Naive B cell (primary cell): Measurements from ENCODE around the gene MYO1F. TPM values are rescaled to one million over a fixed set of nuclear protein-coding genes. Genes with fewer than 3 reads are reported as not detected.

Experiments
- ATAC-seq, 2 donors: fragments of 150-1000 bp; cut with Tn5 transposase; 2 replicates each; pipeline ENCODE4 v1.10.0; 2021; ENCODE audit warnings: low read depth in 2 of 2, mild to moderate bottlenecking in 2 of 2, moderate library complexity in 2 of 2
- DNase-seq: peaks from one replicate; pipeline ENCODE4 v3.0.0; 2022
- H3K27ac Mint-ChIP-seq, 6 donors: one replicate each; pipeline ENCODE4 v1.8.0; 2020 to 2022; ENCODE audit warnings: mild to moderate bottlenecking in 6 of 6, mixed read lengths in 6 of 6, moderate library complexity in 5 of 6, inconsistent platforms in 2 of 6
- H3K27me3 Mint-ChIP-seq, 3 donors: one replicate each; pipeline ENCODE4 v1.8.0; 2021 to 2022; ENCODE audit warnings: mixed read lengths in 3 of 3, mild to moderate bottlenecking in 1 of 3
- H3K36me3 Mint-ChIP-seq, 2 donors: one replicate each; pipeline ENCODE4 v1.8.0; 2020 to 2022; ENCODE audit warnings: mixed read lengths in 2 of 2, inconsistent platforms in 1 of 2, mild to moderate bottlenecking in 1 of 2
- H3K4me1 Mint-ChIP-seq, 3 donors: one replicate each; pipeline ENCODE4 v1.8.0; 2020 to 2022; ENCODE audit warnings: mixed read lengths in 3 of 3, inconsistent platforms in 1 of 3, mild to moderate bottlenecking in 1 of 3, moderate library complexity in 1 of 3
- H3K4me3 Mint-ChIP-seq, 8 donors: one replicate each; pipeline ENCODE4 v1.8.0; 2020 to 2022; ENCODE audit warnings: mild to moderate bottlenecking in 8 of 8, mixed read lengths in 8 of 8, moderate library complexity in 8 of 8, inconsistent platforms in 2 of 8
- H3K9me3 Mint-ChIP-seq, 7 donors: one replicate each; pipeline ENCODE4 v1.8.0; 2020 to 2022; ENCODE audit warnings: mixed read lengths in 7 of 7, mild to moderate bottlenecking in 5 of 7, inconsistent platforms in 2 of 7, moderate library complexity in 1 of 7
- polyA plus RNA-seq, 6 donors: library from polyadenylated mRNA; unstranded; fragments of 300-500 nt; fragmentation: Illumina TruSeq; gene quantifications; one replicate each; pipeline ENCODE4 v1.2.3, GENCODE V29; 2021; ENCODE audit warnings: low read depth in 6 of 6

The MYO1F gene
- polyA plus RNA-seq, 6 donors from 2014 or later, result 7.2 to 24.4 (median 9.6) TPM

- H3K9me3 Mint-ChIP-seq, result no peaks in the 10 kb centered on the region
- DNase-seq (no peak), ATAC-seq (no peak)
- H3K4me1 Mint-ChIP-seq, result peaks cover 17 to 20% (median 19%) of the 10 kb centered on the region in 3 donors
- peaks cover 0 to 13% (median 8%) of the 10 kb centered on the region in 3 donors for H3K27me3 Mint-ChIP-seq
- no peaks in the 10 kb centered on the region for H3K36me3 Mint-ChIP-seq
- H3K27ac Mint-ChIP-seq, result peak overlapping the region in 1 of 6 donors; percentile 65
- peak overlapping the region; percentile 21 to 64 (median 40) for H3K4me3 Mint-ChIP-seq
These were observed 73.1 kb downstream of the MYO1F start for GRCh38 chr19:8504171-8504570.

- Mint-ChIP-seq H3K4me3 (peak overlapping the region in 2 of 8 donors; percentile 32 to 56), H3K27me3 (peaks cover 0 to 13% (median 8%) of the 10 kb centered on the region in 3 donors), H3K4me1 (peaks cover 17 to 19% (median 18%) of the 10 kb centered on the region in 3 donors), H3K36me3 (no peaks in the 10 kb centered on the region), H3K9me3 (no peaks in the 10 kb centered on the region), H3K27ac (peak overlapping the region in 1 of 6 donors; percentile 10)
- ATAC-seq, result no peak
- DNase-seq, result no peak
These were observed 73.7 kb downstream of the MYO1F start for GRCh38 chr19:8503510-8503909.

GRCh38 chr19:8501981-8502380 lies 75.3 kb downstream of the MYO1F start:
- peaks cover 0 to 13% (median 8%) of the 10 kb centered on the region in 3 donors for H3K27me3 Mint-ChIP-seq

GRCh38 chr19:8501516-8501915 lies 75.7 kb downstream of the MYO1F start:
- ATAC-seq, result no peak
- Mint-ChIP-seq H3K27me3 (peaks cover 0 to 13% (median 8%) of the 10 kb centered on the region in 3 donors), H3K27ac (peak overlapping the region in 1 of 6 donors; percentile 20), H3K4me3 (no peak overlapping the region), H3K4me1 (peaks cover 8 to 19% (median 15%) of the 10 kb centered on the region in 3 donors), H3K36me3 (no peaks in the 10 kb centered on the region), H3K9me3 (no peaks in the 10 kb centered on the region)
- no peak for DNase-seq

More at GRCh38 chr19:8501981-8502380, 75.3 kb downstream of the MYO1F start:
- no peak overlapping the region for H3K4me3 Mint-ChIP-seq
- no peak for DNase-seq
- H3K27ac Mint-ChIP-seq, result no peak overlapping the region
- peaks cover 8 to 19% (median 17%) of the 10 kb centered on the region in 3 donors for H3K4me1 Mint-ChIP-seq
- H3K9me3 Mint-ChIP-seq, result no peaks in the 10 kb centered on the region
- no peaks in the 10 kb centered on the region for H3K36me3 Mint-ChIP-seq
- no peak for ATAC-seq

- Mint-ChIP-seq H3K9me3 (no peaks in the 10 kb centered on the region), H3K27me3 (peaks cover 0 to 13% (median 8%) of the 10 kb centered on the region in 3 donors), H3K27ac (no peak overlapping the region), H3K36me3 (no peaks in the 10 kb centered on the region), H3K4me3 (no peak overlapping the region), H3K4me1 (peaks cover 3 to 9% (median 4%) of the 10 kb centered on the region in 3 donors)
- no peak for ATAC-seq
- DNase-seq, result no peak
These were observed 77.1 kb downstream of the MYO1F start for GRCh38 chr19:8500158-8500557.

- Mint-ChIP-seq H3K4me1 (peaks cover 0 to 9% (median 7%) of the 10 kb centered on the region in 3 donors), H3K9me3 (no peaks in the 10 kb centered on the region), H3K27ac (peak overlapping the region in 1 of 6 donors; percentile 44), H3K36me3 (no peaks in the 10 kb centered on the region), H3K4me3 (no peak overlapping the region), H3K27me3 (peaks cover 0 to 13% (median 6%) of the 10 kb centered on the region in 3 donors)
- ATAC-seq (no peak), DNase-seq (no peak)
These were observed 78.0 kb downstream of the MYO1F start for GRCh38 chr19:8499048-8499833.

GRCh38 chr19:8498295-8498694 lies 78.9 kb downstream of the MYO1F start:
- H3K27me3 Mint-ChIP-seq, result peaks cover 0 to 7% (median 0%) of the 10 kb centered on the region in 3 donors

GRCh38 chr19:8494158-8494557 lies 83.1 kb downstream of the MYO1F start:
- Mint-ChIP-seq H3K27ac (no peak overlapping the region), H3K4me3 (no peak overlapping the region)

More at GRCh38 chr19:8498295-8498694, 78.9 kb downstream of the MYO1F start:
- DNase-seq, result no peak
- Mint-ChIP-seq H3K36me3 (no peaks in the 10 kb centered on the region), H3K27ac (peak overlapping the region in 1 of 6 donors; percentile 47), H3K9me3 (no peaks in the 10 kb centered on the region), H3K4me1 (peaks cover 0 to 8% (median 7%) of the 10 kb centered on the region in 3 donors), H3K4me3 (no peak overlapping the region)
- ATAC-seq, result no peak

GRCh38 chr19:8491574-8491973 lies 85.7 kb downstream of the MYO1F start:
- H3K4me1 Mint-ChIP-seq, result peaks cover 18 to 29% (median 18%) of the 10 kb centered on the region in 3 donors
- DNase-seq (no peak), ATAC-seq (no peak)
- peaks cover 10 to 19% of the 10 kb centered on the region in 2 donors for H3K36me3 Mint-ChIP-seq
- H3K27ac Mint-ChIP-seq, result peak overlapping the region in 1 of 6 donors; percentile 44
- no peaks in the 10 kb centered on the region for H3K9me3 Mint-ChIP-seq
- no peak overlapping the region for H3K4me3 Mint-ChIP-seq
- H3K27me3 Mint-ChIP-seq, result no peaks in the 10 kb centered on the region

More at GRCh38 chr19:8494158-8494557, 83.1 kb downstream of the MYO1F start:
- no peaks in the 10 kb centered on the region for H3K36me3 Mint-ChIP-seq
- no peaks in the 10 kb centered on the region for H3K9me3 Mint-ChIP-seq
- DNase-seq (no peak), ATAC-seq (no peak)
- no peaks in the 10 kb centered on the region for H3K27me3 Mint-ChIP-seq
- peaks cover 0 to 8% (median 4%) of the 10 kb centered on the region in 3 donors for H3K4me1 Mint-ChIP-seq

- DNase-seq (no peak), ATAC-seq (no peak)
- H3K27ac Mint-ChIP-seq, result peak overlapping the region in 3 of 6 donors; percentile 37 to 77 (median 55)
- H3K4me3 Mint-ChIP-seq, result no peak overlapping the region
- H3K4me1 Mint-ChIP-seq, result peaks cover 18 to 33% (median 21%) of the 10 kb centered on the region in 3 donors
- H3K9me3 Mint-ChIP-seq, result no peaks in the 10 kb centered on the region
- peaks cover 10 to 19% of the 10 kb centered on the region in 2 donors for H3K36me3 Mint-ChIP-seq
- no peaks in the 10 kb centered on the region for H3K27me3 Mint-ChIP-seq
These were observed 86.4 kb downstream of the MYO1F start for GRCh38 chr19:8490873-8491272.

- DNase-seq (no peak), ATAC-seq (no peak)
- Mint-ChIP-seq H3K36me3 (peaks cover 10 to 19% of the 10 kb centered on the region in 2 donors), H3K4me3 (no peak overlapping the region), H3K27me3 (no peaks in the 10 kb centered on the region), H3K9me3 (no peaks in the 10 kb centered on the region), H3K27ac (peak overlapping the region in 1 of 6 donors; percentile 55), H3K4me1 (peaks cover 18 to 33% (median 21%) of the 10 kb centered on the region in 3 donors)
These were observed 86.9 kb downstream of the MYO1F start for GRCh38 chr19:8490395-8490760.

- no peaks in the 10 kb centered on the region for H3K27me3 Mint-ChIP-seq
- no peak for DNase-seq
- H3K4me1 Mint-ChIP-seq, result peaks cover 18 to 31% (median 21%) of the 10 kb centered on the region in 3 donors
- peaks cover 10 to 19% of the 10 kb centered on the region in 2 donors for H3K36me3 Mint-ChIP-seq
- no peak overlapping the region for H3K4me3 Mint-ChIP-seq
- H3K9me3 Mint-ChIP-seq, result no peaks in the 10 kb centered on the region
- peak overlapping the region in 4 of 6 donors; percentile 29 to 84 (median 46) for H3K27ac Mint-ChIP-seq
- peak in 1 of 2 donors; percentile 9 for ATAC-seq
These were observed 87.5 kb downstream of the MYO1F start for GRCh38 chr19:8489561-8490394.

- Mint-ChIP-seq H3K9me3 (no peaks in the 10 kb centered on the region), H3K36me3 (peaks cover 10 to 19% of the 10 kb centered on the region in 2 donors), H3K4me3 (no peak overlapping the region), H3K27ac (peak overlapping the region in 3 of 6 donors; percentile 39 to 52 (median 44)), H3K27me3 (no peaks in the 10 kb centered on the region), H3K4me1 (peaks cover 18 to 28% (median 21%) of the 10 kb centered on the region in 3 donors)
- no peak for DNase-seq
- no peak for ATAC-seq
These were observed 88.9 kb downstream of the MYO1F start for GRCh38 chr19:8488365-8488764.
